MG63 (cell line): ENCODE measurements around the gene COL16A1. TPM values are rescaled to one million over a fixed set of nuclear protein-coding genes. Genes with fewer than 3 reads are reported as not detected.

ENCODE experiments used
- DNase-seq: peaks from one replicate; pipeline ENCODE4 v3.0.0-alpha.2; 2020
- H3K27me3 ChIP-seq: fragments of 250-450 bp; sonication (Bioruptor Pico); 2 replicates; pipeline ENCODE4 v1.5.1; 2020; ENCODE audit warnings: mild to moderate bottlenecking, moderate library complexity
- H3K36me3 ChIP-seq: fragments of 250-450 bp; sonication (Bioruptor Pico); 2 replicates; pipeline ENCODE4 v1.5.1; 2020; ENCODE audit warnings: mild to moderate bottlenecking, moderate library complexity
- H3K4me3 ChIP-seq: fragments of 250-450 bp; sonication (Bioruptor Pico); 2 replicates; pipeline ENCODE4 v1.5.1; 2020; ENCODE audit warnings: mild to moderate bottlenecking, moderate library complexity
- H3K9me3 ChIP-seq: fragments of 250-450 bp; sonication (Bioruptor Pico); 2 replicates; pipeline ENCODE4 v1.5.1; 2020; ENCODE audit warnings: mild to moderate bottlenecking, moderate library complexity
- total RNA-seq: library from RNA; depleted of rRNA; stranded (reverse); fragments of >200 nt; shearing (Covaris generic); gene quantifications from 2 replicates; pipeline ENCODE4 v1.2.3, GENCODE V29; 2014; ENCODE audit warnings: low replicate concordance; rRNA removed

COL16A1 gene
- 156 and 192 TPM in 2 replicates for total RNA-seq

DNA sequence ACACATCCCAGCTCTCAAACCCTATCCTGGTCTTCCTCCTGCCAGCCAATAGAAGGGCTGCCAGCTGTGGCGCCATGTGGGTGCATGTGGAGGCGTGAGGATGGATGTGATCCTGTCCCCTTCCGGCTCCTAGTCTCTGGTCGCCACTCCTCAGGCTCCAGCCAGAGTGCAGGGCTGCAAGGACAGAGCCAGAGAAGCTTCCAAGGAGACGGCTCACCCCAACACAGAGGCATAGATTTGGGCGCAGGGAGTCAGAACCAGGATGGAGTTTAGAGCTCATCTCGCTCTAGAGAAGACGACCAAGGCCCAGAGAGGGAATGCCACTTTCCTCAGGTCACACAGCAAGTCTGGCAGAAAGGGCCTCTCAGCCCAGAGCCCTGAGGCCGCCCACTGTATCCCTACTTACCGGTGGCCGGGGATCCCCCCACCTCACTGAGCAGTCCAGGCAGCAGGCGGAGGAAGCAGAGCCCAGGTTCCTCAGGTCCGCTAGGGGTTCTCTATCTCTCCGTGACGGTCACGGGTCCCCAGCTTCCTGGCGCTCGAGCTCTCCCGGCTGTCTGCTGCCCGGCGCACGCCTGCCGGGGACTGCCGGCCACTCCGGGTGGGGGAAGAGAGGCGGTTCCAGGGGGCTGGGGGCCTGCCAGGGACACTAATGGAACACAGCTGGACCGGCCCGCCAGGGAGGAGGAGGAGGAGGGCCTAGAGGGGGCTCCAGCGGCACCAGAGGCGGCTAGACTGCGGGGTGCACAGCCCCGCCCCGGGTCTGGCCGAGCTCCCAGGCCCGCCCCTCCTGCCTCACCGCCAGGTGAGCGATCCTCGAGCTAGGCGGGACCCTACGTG, at the start of gene COL16A1:
Gene COL16A1, minus strand, starts transcription at position 587 of the 840 bp plus-strand sequence. CDS start 1,824 bp downstream, outside the sequence.
- Histone ChIP-seq H3K4me3 (peak within 1 kb of the TSS; percentile 67), H3K36me3 (peaks cover 26% of the 10 kb centered on the region), H3K9me3 (no peaks in the 10 kb centered on the region), H3K27me3 (no peaks in the 10 kb centered on the region)
- DNase-seq: peak; percentile 90

GRCh38 chr1:31752952-31753475, 49.2 kb upstream of the COL16A1 start:
- Histone ChIP-seq H3K27me3 (no peaks in the 10 kb centered on the region), H3K9me3 (no peaks in the 10 kb centered on the region), H3K4me3 (no peak overlapping the region), H3K36me3 (0 out of 2 replicates have a peak, but pooled peaks cover 2% of the 10 kb centered on the region)
- DNase-seq: peak; percentile 88

DNA sequence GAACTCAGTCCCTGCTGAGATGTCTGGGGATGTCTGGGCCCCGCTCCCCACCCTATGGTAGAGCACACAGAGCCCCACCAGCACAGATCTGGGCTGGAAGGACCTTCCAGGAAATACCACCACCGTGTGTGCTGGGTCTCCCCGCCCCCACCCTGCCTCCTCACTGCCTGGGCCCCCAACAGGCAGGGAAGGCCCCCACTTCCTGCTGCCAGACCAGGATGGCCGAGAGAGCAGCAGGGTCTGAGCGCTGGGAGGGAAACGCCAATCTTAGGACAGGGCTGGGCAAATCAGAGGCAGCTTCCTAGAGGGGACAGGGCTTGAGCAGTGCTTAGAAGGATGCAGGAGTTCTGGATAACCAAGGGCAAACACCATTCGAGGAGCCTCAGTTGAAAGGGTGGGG, 48.4 kb upstream of the COL16A1 start:
- no peaks in the 10 kb centered on the region for H3K9me3 ChIP-seq
- H3K36me3 ChIP-seq: 0 out of 2 replicates have a peak, but pooled peaks cover 2% of the 10 kb centered on the region
- H3K4me3 ChIP-seq: no peak overlapping the region
- H3K27me3 ChIP-seq: no peaks in the 10 kb centered on the region
- no peak for DNase-seq

- no peak overlapping the region for H3K4me3 ChIP-seq
- no peaks in the 10 kb centered on the region for H3K27me3 ChIP-seq
- H3K36me3 ChIP-seq: 0 out of 2 replicates have a peak, but pooled peaks cover under 1% of the 10 kb centered on the region
- no peaks in the 10 kb centered on the region for H3K9me3 ChIP-seq
- DNase-seq: no peak
These were observed 48.0 kb upstream of the COL16A1 start for GRCh38 chr1:31751822-31752241.

DNA sequence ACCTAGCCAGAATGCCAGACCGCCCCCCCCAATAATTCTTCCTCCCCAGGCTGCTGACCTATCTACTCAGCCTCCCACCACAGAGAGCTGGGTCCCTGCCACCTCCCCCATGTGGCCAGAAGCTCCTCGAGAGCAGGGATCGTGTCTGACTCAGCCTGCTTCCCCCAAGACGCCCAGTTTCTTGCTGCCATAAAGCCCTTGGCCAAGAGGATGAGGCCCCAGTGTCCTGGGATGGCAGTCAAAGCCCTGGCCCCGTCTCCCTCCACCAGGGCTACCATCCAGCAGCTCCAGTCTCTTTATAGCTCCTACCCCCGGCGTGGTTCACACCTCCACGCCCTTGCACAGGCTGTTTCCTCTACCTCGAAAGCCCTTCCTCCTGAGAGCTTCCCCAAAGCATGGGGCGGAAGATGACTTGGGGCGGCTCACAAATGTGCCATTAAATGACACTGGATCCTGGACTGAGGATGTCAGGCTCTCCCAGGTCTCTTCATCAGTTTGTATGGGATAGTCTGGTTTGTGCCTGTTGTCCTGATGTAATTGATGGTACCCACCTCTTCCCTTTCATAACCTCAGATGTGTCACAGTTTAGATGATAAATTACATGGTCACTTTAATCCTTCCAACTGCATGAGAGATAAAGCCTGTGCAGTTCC, 47.2 kb upstream of the COL16A1 start:
- H3K4me3 ChIP-seq: no peak overlapping the region
- H3K36me3 ChIP-seq: no peaks in the 10 kb centered on the region
- peak; percentile 83 for DNase-seq
- no peaks in the 10 kb centered on the region for H3K9me3 ChIP-seq
- no peaks in the 10 kb centered on the region for H3K27me3 ChIP-seq

DNA sequence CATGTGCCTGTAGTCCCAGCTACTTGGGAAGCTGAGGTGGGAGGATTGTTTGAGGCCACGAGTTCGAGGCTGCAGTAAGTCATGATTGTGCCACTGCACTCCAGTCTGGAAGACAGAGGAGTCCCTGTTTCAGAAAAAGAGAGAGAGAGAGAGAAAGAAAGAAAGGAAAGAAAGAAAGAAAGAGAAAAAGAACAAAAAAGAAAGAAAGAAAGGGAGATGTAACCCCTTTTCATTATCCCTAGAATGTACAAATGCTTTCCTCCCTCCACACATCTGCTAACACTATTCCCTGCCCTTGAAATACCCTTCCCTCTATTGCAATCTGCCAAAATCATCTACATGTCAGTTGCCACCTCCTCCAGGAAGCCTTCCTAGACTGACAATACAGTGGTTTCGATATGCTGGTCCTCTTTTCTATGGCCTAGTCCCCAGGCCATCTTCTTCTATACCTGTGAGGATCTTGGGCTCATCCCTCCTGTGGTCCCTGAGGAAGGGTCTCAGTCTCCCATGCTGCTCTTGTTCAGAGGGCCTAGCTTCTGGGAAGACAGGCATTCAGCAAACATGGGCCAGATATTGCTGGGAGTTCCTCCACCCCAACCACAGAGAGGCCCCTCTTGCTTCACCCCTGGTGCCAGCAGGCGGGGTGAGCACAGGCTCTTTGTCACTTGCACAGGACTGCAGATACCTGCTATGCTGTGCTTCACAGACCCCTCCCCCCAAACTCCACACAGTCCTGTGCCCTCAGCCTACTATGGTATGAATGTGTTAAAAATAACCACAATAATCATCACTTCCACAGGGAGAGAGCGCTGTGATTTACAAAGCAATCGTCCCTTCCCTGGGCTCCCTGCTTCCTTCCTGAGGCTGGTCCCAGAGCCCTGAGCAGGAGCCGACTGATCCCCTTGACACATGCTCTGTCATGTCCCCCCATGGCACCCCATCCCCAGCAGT, 46.2 kb upstream of the COL16A1 start:
- Histone ChIP-seq H3K36me3 (no peaks in the 10 kb centered on the region), H3K4me3 (no peak overlapping the region), H3K9me3 (no peaks in the 10 kb centered on the region), H3K27me3 (no peaks in the 10 kb centered on the region)
- no peak for DNase-seq

DNA sequence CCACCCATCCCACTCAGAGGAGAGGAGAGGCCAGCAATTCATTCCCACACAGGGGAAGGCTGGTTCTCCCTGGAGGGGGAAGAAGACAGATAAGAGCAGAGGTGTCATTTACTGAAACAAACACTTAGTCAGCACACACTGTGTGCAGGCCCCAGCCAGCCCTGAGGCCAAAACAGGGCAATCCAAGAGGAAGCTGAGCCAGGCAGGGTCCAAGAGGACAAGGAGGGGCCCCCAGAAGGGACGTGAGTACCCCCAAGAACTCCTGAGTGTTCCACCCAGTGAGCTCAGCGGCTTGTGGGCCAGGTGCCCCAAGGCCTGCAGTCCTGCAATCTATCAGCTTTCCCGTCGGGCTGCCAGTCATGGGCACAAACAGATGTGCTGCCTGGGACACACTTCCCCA, 44.5 kb upstream of the COL16A1 start:
- no peaks in the 10 kb centered on the region for H3K36me3 ChIP-seq
- no peaks in the 10 kb centered on the region for H3K9me3 ChIP-seq
- DNase-seq: no peak
- H3K27me3 ChIP-seq: no peaks in the 10 kb centered on the region
- no peak overlapping the region for H3K4me3 ChIP-seq

DNA sequence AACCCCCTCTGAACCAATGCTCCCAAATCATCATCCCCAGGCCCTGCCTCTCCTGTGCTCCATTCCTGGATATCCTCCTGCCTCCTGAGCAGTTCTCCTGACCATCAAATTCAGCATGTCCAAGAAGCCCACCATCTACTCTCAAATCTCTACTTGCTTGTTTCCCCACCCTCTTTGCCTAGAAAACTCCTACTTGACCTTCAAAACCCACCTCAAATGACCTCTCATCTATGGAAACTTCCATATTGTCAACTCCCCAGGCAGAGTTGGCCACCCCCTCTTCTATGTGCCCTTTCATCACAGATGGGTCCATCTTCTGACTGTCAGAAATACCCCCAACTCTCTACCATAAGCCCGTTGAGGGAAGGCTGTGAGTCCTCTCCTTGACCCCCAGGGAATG, 43.5 kb upstream of the COL16A1 start:
- no peaks in the 10 kb centered on the region for H3K27me3 ChIP-seq
- DNase-seq: no peak
- H3K4me3 ChIP-seq: no peak overlapping the region
- H3K36me3 ChIP-seq: no peaks in the 10 kb centered on the region
- no peaks in the 10 kb centered on the region for H3K9me3 ChIP-seq

DNA sequence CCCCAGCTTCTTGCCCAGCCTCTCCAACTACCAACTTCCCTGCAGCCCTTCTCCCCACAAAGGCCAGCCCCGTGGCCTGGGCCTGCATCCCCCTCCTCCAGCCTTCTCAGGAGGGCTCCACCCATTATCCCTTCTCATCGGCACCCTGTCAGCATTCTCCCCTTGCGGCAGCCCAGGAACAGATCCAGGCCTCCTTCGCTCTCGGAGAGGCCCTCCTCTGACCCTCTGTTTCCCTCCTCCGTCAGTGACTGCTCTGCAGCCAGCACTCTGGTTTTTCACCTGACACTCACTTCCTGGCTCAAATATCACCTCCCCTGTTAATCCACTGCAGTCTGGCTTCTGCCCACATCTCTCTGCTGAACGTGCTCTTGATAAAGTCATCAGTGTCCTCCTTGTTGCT, 42.9 kb upstream of the COL16A1 start:
- H3K4me3 ChIP-seq: no peak overlapping the region
- no peaks in the 10 kb centered on the region for H3K27me3 ChIP-seq
- no peaks in the 10 kb centered on the region for H3K9me3 ChIP-seq
- no peak for DNase-seq
- H3K36me3 ChIP-seq: no peaks in the 10 kb centered on the region

DNA sequence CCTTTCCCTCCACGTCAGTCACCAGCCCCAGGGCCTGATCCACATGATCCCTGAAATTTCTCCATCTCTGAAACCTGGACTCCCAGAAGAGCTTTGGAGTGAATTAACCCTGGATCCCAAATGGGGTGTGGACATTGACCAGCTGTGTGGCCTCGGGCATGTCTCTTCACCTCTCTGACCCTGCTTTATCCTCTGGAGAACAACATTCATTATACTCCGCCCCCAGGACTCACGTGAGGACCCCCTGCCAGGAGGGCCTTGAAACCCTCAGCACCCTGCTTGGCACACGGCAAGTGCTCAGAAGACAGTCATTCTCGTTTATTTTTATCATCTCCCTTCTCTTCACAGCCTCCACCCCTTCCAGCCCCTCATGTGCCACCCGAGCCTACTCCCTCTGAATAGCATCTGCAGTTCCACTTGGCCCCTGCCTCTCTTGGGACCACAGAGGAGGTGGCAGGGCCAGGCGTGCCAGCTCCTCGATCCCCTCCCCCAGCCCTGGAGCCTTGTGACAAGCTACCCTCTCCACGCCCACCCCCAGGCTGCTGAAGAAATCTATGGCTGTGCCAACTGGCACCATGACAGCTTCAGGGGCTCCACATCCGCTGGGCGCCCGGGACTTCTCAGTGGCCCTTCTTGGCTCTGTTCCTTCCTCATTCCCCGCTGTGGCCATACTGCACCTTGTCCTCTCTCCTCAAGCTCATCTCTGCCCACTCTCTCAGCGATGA, 42.3 kb upstream of the COL16A1 start:
- Histone ChIP-seq H3K36me3 (no peaks in the 10 kb centered on the region), H3K27me3 (no peaks in the 10 kb centered on the region), H3K9me3 (no peaks in the 10 kb centered on the region), H3K4me3 (no peak overlapping the region)
- no peak for DNase-seq

- H3K36me3 ChIP-seq: no peaks in the 10 kb centered on the region
- H3K27me3 ChIP-seq: no peaks in the 10 kb centered on the region
- H3K4me3 ChIP-seq: no peak overlapping the region
- no peaks in the 10 kb centered on the region for H3K9me3 ChIP-seq
- peak; percentile 62 for DNase-seq
These were observed 41.5 kb upstream of the COL16A1 start for GRCh38 chr1:31745096-31745945.

DNA sequence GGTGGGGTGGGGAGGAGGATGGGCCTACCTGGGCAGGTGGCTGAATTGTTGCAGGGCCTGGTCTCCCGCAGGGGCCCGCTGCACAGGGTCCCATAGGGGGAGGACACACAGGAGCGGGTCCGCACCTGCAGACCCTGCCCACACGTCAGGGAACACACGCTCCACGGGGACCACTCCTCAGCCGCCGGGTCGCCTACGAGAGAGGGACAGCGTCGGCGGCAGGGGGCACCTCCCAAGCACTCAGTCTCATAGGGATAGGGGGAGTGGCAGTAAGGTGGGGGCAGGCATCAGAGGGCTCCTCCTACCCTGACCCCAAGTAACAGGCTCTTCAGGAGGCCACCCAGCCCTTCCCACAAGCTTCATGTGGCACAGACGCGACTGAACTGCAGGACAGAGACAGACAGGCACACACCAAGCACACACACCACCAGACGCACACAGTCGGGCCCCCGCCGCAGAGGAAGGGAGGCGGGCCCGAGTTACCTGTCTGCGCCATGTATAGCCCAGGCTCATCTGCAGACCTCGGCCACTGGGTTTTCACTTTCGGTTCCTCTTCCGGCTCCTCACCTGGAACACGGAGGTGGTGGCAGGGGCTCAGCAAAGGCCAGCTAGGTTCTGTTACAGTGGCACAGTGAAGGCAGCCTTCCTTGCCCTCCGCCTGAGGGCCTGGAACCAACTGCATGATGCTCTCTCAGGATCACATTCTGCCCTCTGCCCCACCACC, 40.5 kb upstream of the COL16A1 start:
- no peaks in the 10 kb centered on the region for H3K27me3 ChIP-seq
- no peak for DNase-seq
- H3K4me3 ChIP-seq: no peak overlapping the region
- H3K9me3 ChIP-seq: no peaks in the 10 kb centered on the region
- H3K36me3 ChIP-seq: no peaks in the 10 kb centered on the region

DNA sequence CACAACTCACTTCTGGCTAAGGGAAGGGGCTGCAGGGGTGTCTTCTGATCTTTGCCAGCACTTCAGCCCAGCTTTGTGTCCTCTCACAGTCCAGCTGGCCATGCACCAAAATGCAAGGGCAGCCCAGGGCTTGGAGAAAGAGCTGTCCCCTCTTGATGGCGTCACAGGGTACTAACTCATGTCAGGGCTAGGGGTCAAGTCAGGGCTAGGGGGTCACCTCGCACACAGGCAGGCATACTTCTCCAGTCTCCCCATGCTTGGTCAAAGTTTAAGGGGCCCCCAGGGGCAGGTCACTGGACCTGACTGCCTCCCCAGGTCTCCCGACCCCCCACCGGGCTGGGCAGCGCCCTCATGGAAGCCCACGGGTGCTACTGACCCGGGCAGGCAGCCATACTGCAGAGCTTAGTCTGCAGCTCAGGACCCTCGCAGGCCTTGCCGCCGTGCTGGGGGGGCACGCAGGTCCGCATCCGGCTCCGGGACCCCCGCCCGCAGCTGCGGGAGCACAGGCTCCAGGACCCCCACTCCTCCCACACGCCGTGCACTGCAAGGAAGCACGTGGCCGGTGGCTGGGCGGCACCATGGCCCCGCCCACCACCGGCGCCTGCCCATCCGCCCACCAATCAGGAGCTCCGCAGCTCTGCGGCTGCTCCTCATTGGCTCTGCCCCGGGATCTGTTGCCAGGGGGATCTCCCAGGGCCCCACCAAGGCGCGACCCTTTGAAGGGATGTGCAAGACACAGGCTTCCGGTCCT, 38.8 kb upstream of the COL16A1 start:
- H3K27me3 ChIP-seq: no peaks in the 10 kb centered on the region
- no peaks in the 10 kb centered on the region for H3K36me3 ChIP-seq
- no peak overlapping the region for H3K4me3 ChIP-seq
- no peak for DNase-seq
- H3K9me3 ChIP-seq: no peaks in the 10 kb centered on the region

DNA sequence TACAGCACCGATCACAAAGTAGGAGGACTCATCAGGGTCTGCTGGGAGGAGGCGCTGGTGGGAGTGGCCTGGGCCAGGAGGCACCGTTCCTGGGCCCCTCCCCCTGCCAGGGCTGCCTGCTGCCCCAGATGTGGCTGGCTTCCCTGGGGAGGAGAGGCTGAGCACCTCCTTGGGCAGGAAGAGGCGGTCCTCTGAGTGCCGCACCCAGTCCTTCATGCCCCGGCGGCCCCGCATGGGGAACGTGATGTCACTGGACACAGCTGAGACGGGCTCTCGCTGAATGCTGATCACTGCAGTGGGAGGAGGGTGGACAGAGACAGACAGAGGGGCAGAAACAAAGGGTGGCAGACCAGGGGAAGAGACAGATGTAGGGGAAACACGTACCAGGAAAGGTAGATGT, 35.5 kb upstream of the COL16A1 start:
- no peak overlapping the region for H3K4me3 ChIP-seq
- no peaks in the 10 kb centered on the region for H3K9me3 ChIP-seq
- no peaks in the 10 kb centered on the region for H3K36me3 ChIP-seq
- no peaks in the 10 kb centered on the region for H3K27me3 ChIP-seq
- DNase-seq: no peak
